ENCODE data around the gene C11orf21. TPM values are rescaled to one million over a fixed set of nuclear protein-coding genes. Genes with fewer than 3 reads are reported as not detected.

Gene C11orf21
- total RNA-seq, 1 donor from 2014 or later, result not detected

DNA sequence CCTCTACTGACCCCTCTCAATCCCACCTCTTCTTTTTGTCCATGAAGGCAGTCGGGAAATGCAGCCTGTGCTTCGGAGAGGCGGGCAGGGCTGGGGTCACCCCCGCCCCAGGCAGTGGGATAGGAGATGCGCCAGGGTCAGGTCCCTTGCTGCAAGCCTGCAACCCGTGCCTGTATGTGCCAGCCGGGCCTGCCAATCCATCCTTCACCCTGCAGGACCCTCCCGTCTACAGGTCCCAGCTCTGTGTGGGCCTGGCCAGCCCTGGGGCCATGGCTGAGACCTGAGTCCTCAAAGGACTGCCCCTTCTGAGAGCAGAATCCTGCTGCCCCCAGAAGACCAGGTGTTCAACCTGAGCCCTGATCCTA lies 42.3 kb downstream of the C11orf21 start:
- Histone ChIP-seq H3K27me3 (no peaks in the 10 kb centered on the region), H3K27ac (no peak overlapping the region), H3K36me3 (no peaks in the 10 kb centered on the region), H3K4me3 (no peak overlapping the region), H3K9me3 (no peaks in the 10 kb centered on the region), H3K4me1 (no peaks in the 10 kb centered on the region)
- peak in 1 of 2 donors; percentile 52 for DNase-seq (ENCODE audit: low spot score in 2 of 2)
- TF ChIP-seq, protein P1, sequence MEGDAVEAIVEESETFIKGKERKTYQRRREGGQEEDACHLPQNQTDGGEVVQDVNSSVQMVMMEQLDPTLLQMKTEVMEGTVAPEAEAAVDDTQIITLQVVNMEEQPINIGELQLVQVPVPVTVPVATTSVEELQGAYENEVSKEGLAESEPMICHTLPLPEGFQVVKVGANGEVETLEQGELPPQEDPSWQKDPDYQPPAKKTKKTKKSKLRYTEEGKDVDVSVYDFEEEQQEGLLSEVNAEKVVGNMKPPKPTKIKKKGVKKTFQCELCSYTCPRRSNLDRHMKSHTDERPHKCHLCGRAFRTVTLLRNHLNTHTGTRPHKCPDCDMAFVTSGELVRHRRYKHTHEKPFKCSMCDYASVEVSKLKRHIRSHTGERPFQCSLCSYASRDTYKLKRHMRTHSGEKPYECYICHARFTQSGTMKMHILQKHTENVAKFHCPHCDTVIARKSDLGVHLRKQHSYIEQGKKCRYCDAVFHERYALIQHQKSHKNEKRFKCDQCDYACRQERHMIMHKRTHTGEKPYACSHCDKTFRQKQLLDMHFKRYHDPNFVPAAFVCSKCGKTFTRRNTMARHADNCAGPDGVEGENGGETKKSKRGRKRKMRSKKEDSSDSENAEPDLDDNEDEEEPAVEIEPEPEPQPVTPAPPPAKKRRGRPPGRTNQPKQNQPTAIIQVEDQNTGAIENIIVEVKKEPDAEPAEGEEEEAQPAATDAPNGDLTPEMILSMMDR (IDR thresholded peaks at IDR 0.05), result no peak
- intact Hi-C loops (cut with DNase I), result no loop called here

- intact Hi-C loops (cut with DNase I), result no loop called here
- TF ChIP-seq, protein P1 (IDR thresholded peaks at IDR 0.05), result no peak
- Histone ChIP-seq H3K4me3 (no peak overlapping the region), H3K9me3 (peaks cover 0 to 5% of the 10 kb centered on the region in 2 donors), H3K27me3 (no peaks in the 10 kb centered on the region), H3K36me3 (no peaks in the 10 kb centered on the region), H3K27ac (no peak overlapping the region), H3K4me1 (no peaks in the 10 kb centered on the region)
- peak in 1 of 2 donors; percentile 57 for DNase-seq (ENCODE audit: low spot score in 2 of 2)
These were observed 42.9 kb downstream of the C11orf21 start for GRCh38 chr11:2258501-2259465.

DNA sequence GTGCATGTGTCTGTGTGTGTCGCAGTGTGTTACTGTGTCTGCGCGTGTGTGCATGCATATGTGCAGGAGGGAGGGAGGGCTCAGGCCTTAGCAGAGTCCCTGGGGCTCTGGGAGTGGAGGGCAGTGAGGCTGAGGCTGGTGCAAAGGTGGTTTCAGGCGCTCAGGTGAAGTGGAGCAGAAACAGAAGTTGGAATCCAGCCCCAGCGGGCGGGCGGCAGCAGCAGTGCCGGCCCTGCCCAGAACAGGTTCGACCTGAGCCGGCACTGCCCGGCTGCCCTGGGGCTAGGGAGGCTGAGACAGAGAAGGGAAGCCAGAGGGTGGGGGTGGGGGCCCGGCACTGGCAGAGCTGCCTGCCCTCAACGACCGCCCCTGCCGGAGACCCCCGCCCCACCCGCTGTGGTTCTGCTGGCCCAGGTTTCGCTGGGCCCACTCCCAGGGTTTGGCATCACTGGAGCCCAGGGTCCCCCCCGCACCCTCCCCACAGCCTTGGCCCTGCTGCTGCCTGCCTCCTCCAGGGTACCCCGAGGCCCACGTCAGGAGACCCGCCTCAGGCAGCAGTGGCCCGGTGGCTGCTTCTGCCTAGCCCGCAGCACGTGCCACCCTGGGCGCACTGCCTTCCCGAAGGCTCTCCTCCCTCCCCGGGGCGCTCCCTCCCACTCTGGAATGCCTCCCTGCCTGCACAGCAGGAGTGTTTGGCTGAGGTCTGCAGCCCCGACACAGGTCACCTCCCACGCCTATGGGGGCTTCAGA lies 44.6 kb downstream of the C11orf21 start:
- intact Hi-C loops (cut with DNase I), result no loop called here
- peak in 1 of 2 donors; percentile 50 for DNase-seq (ENCODE audit: low spot score in 2 of 2)

DNA sequence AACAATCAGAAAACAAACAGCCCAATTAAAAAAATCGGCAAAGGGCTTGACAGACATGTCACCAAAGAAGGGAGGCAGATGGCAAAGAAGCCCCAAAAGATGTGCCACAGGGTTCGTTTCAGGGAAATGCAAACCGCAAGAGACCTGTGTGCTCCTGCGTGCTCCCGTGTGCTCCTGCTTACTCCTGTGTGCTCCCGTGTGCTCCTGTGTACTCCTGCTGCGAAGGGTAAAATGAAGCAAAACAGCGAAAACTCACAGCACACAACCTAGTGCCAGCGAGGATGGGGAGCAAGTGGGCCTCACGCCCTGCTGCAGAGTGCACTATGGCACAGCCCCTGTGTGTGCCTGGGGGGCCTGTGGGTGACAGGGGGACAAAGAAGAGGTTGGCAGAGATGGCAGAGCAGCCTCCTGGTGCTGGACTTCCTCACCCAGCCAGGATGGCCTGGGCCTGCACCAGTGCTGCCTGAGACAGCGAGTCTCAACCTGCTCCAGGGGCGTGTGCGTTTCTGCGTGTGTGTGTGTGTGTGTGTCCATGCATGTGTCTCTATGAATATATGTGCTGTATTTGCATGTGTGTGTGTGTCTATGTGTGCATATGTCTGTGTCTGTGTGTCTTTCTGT lies 45.3 kb downstream of the C11orf21 start:
- no peaks in the 10 kb centered on the region for H3K36me3 ChIP-seq
- H3K27ac ChIP-seq, result no peak overlapping the region
- intact Hi-C loops (cut with DNase I), result no loop called here
- TF ChIP-seq, protein P1 (IDR thresholded peaks at IDR 0.05), result no peak
- H3K4me1 ChIP-seq, result no peaks in the 10 kb centered on the region
- H3K4me3 ChIP-seq, result no peak overlapping the region
- H3K9me3 ChIP-seq, result peaks cover 0 to 5% of the 10 kb centered on the region in 2 donors
- H3K27me3 ChIP-seq, result no peaks in the 10 kb centered on the region
- DNase-seq (ENCODE audit: low spot score in 2 of 2), result peak in 1 of 2 donors; percentile 51

More for the DNA sequence above, 44.6 kb downstream of the C11orf21 start:
- no peaks in the 10 kb centered on the region for H3K27me3 ChIP-seq
- H3K27ac ChIP-seq, result no peak overlapping the region
- H3K4me3 ChIP-seq, result no peak overlapping the region
- H3K9me3 ChIP-seq, result peaks cover 0 to 5% of the 10 kb centered on the region in 2 donors
- no peaks in the 10 kb centered on the region for H3K36me3 ChIP-seq
- TF ChIP-seq, protein P1 (IDR thresholded peaks at IDR 0.05), result no peak
- H3K4me1 ChIP-seq, result no peaks in the 10 kb centered on the region

DNA sequence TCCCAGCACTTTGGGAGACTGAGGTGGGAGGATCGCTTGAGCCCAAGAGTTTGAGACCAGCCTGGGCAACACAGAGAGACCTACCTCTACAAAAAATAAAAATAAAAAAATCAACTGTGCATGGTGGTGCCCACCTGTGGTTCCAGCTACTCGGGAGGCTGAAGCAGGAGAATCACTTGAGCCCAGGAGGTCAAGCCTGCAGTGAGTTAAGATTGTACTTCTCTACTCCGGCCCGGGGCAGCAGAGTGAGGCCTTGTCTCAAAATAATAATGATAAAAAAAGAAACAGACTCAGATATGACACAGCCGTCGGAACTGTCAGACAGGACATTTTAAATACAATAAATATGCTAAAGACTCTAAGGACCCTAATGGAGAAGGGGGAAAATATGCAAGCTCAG lies 49.7 kb downstream of the C11orf21 start:
- no peak for DNase-seq (ENCODE audit: low spot score in 2 of 2)
- Histone ChIP-seq H3K9me3 (peaks cover 0 to 5% of the 10 kb centered on the region in 2 donors), H3K27me3 (no peaks in the 10 kb centered on the region), H3K36me3 (no peaks in the 10 kb centered on the region), H3K4me3 (no peak overlapping the region), H3K27ac (no peak overlapping the region), H3K4me1 (no peaks in the 10 kb centered on the region)
- intact Hi-C loops (cut with DNase I), result no loop called here
- TF ChIP-seq, protein P1 (IDR thresholded peaks at IDR 0.05), result no peak
